ENCODE results near the gene IER3. TPM values are rescaled to one million over a fixed set of nuclear protein-coding genes. Genes with fewer than 3 reads are reported as not detected.

IER3 gene
- total and polyA plus RNA-seq, 7 experiments from 2014 or later = 2.2 to 69.9 (median 14.7) TPM

GRCh38 chr6:30770592-30770991, 26.2 kb upstream of the IER3 start:
- peaks cover 0 to 3% (median 0%) of the 10 kb centered on the region in 5 donors for H3K36me3 Mint-ChIP-seq
- DNase-seq = no peak
- H3K4me3 ChIP-seq (ENCODE audit: low read length) = no peak overlapping the region
- intact Hi-C loops (cut with micrococcal nuclease) = no loop called here
- H3K9me3 Mint-ChIP-seq = peaks cover 0 to 3% (median 0%) of the 10 kb centered on the region in 11 donors
- ChIA-PET POLR2A (interaction anchor here (1.2 to 3.5 kb wide), 3 partner anchors 10 to 45 kb away, joined by 4 to 15 read pairs (median 9); partner anchors contain the start of gene IER3), CTCF (interaction anchor here (0.9 to 1.0 kb wide), 2 partner anchors 26 to 40 kb away, joined by 4 to 8 read pairs; no protein-coding TSS in a partner anchor)
- H3K4me1 Mint-ChIP-seq = peaks cover 34 to 86% (median 70%) of the 10 kb centered on the region in 7 donors
- H3K4me1 ChIP-seq (ENCODE audit: control insufficient read depth in 2 of 2, insufficient read depth in 2 of 2, low read length in 2 of 2) = peaks cover 24 to 37% of the 10 kb centered on the region in 2 donors
- H3K27ac ChIP-seq (ENCODE audit: low read depth, low read length) = no peak overlapping the region
- H3K27ac Mint-ChIP-seq = peak overlapping the region in 3 of 9 donors; percentile 0 to 88 (median 31)
- H3K4me3 Mint-ChIP-seq = peak overlapping the region in 1 of 10 donors; percentile 77
- H3K27me3 Mint-ChIP-seq = no peaks in the 10 kb centered on the region
- no peaks in the 10 kb centered on the region for H3K9me3 ChIP-seq (ENCODE audit: control insufficient read depth in 2 of 3, low read length in 3 of 3)
- H3K27me3 ChIP-seq (ENCODE audit: control insufficient read depth in 2 of 2, insufficient read depth in 2 of 2, low read length in 2 of 2) = no peaks in the 10 kb centered on the region
- no peak for ATAC-seq
- no peaks in the 10 kb centered on the region for H3K36me3 ChIP-seq (ENCODE audit: control insufficient read depth in 2 of 3, insufficient read depth in 3 of 3, low read length in 3 of 3)

- H3K27ac ChIP-seq (ENCODE audit: low read depth, low read length) = no peak overlapping the region
- peaks cover 34 to 89% (median 73%) of the 10 kb centered on the region in 7 donors for H3K4me1 Mint-ChIP-seq
- CTCF ChIA-PET = interaction anchor here (0.9 to 1.8 kb wide), 3 partner anchors 9 to 28 kb away, joined by 3 to 8 read pairs (median 7); partner anchors contain the start of gene FLOT1
- ATAC-seq = no peak
- POLR2A ChIA-PET = interaction anchor here (1.0 to 3.5 kb wide), 8 partner anchors 9 to 45 kb away, joined by 4 to 15 read pairs (median 9); partner anchors contain the start of gene IER3
- H3K4me3 ChIP-seq (ENCODE audit: low read length) = no peak overlapping the region
- intact Hi-C loops (cut with micrococcal nuclease) = loop anchor here (1.0 to 2.0 kb wide), 6 partner anchors 9 to 59 kb away; no protein-coding TSS in a partner anchor
- peak overlapping the region; percentile 55 to 84 (median 80) for H3K4me3 Mint-ChIP-seq
- peaks cover 0 to 3% (median 0%) of the 10 kb centered on the region in 11 donors for H3K9me3 Mint-ChIP-seq
- H3K36me3 Mint-ChIP-seq = peaks cover 0 to 3% (median 0%) of the 10 kb centered on the region in 5 donors
- H3K36me3 ChIP-seq (ENCODE audit: control insufficient read depth in 2 of 3, insufficient read depth in 3 of 3, low read length in 3 of 3) = no peaks in the 10 kb centered on the region
- H3K27me3 ChIP-seq (ENCODE audit: control insufficient read depth in 2 of 2, insufficient read depth in 2 of 2, low read length in 2 of 2) = no peaks in the 10 kb centered on the region
- no peaks in the 10 kb centered on the region for H3K9me3 ChIP-seq (ENCODE audit: control insufficient read depth in 2 of 3, low read length in 3 of 3)
- H3K27me3 Mint-ChIP-seq = no peaks in the 10 kb centered on the region
- peak overlapping the region; percentile 7 to 95 (median 86) for H3K27ac Mint-ChIP-seq
- H3K4me1 ChIP-seq (ENCODE audit: control insufficient read depth in 2 of 2, insufficient read depth in 2 of 2, low read length in 2 of 2) = peaks cover 24 to 37% of the 10 kb centered on the region in 2 donors
- DNase-seq = no peak
These were observed 25.6 kb upstream of the IER3 start for GRCh38 chr6:30769853-30770524.

- intact Hi-C loops (cut with micrococcal nuclease) = loop anchor here (1.0 to 2.0 kb wide), 6 partner anchors 10 to 60 kb away; no protein-coding TSS in a partner anchor
- no peaks in the 10 kb centered on the region for H3K36me3 ChIP-seq (ENCODE audit: control insufficient read depth in 2 of 3, insufficient read depth in 3 of 3, low read length in 3 of 3)
- peak overlapping the region; percentile 15 for H3K4me3 ChIP-seq (ENCODE audit: low read length)
These were observed 24.9 kb upstream of the IER3 start for GRCh38 chr6:30769088-30769852.

GRCh38 chr6:30768634-30769087, 24.3 kb upstream of the IER3 start:
- Mint-ChIP-seq H3K4me3 (peak overlapping the region; percentile 55 to 84 (median 80)), H3K4me1 (peaks cover 44 to 90% (median 78%) of the 10 kb centered on the region in 7 donors), H3K27ac (peak overlapping the region; percentile 36 to 95 (median 86)), H3K9me3 (peaks cover 0 to 3% (median 0%) of the 10 kb centered on the region in 11 donors), H3K27me3 (no peaks in the 10 kb centered on the region), H3K36me3 (peaks cover 0 to 4% (median 0%) of the 10 kb centered on the region in 5 donors)
- ChIA-PET CTCF (interaction anchor here (0.9 to 1.8 kb wide), 4 partner anchors 7 to 39 kb away, joined by 3 to 7 read pairs (median 4); no protein-coding TSS in a partner anchor), POLR2A (interaction anchor here (0.7 to 3.5 kb wide), 8 partner anchors 8 to 32 kb away, joined by 3 to 15 read pairs (median 9); partner anchors contain the start of gene IER3)
- Histone ChIP-seq H3K4me1 (ENCODE audit: control insufficient read depth in 2 of 2, insufficient read depth in 2 of 2, low read length in 2 of 2) (peaks cover 24 to 44% of the 10 kb centered on the region in 2 donors), H3K27me3 (ENCODE audit: control insufficient read depth in 2 of 2, insufficient read depth in 2 of 2, low read length in 2 of 2) (no peaks in the 10 kb centered on the region), H3K36me3 (ENCODE audit: control insufficient read depth in 2 of 3, insufficient read depth in 3 of 3, low read length in 3 of 3) (no peaks in the 10 kb centered on the region), H3K4me3 (ENCODE audit: low read length) (peak overlapping the region; percentile 15), H3K27ac (ENCODE audit: low read depth, low read length) (no peak overlapping the region), H3K9me3 (ENCODE audit: control insufficient read depth in 2 of 3, low read length in 3 of 3) (no peaks in the 10 kb centered on the region)
- ATAC-seq = no peak
- DNase-seq = peak in 1 of 9 donors; percentile 14
- intact Hi-C loops (cut with micrococcal nuclease) = loop anchor here (1.0 to 2.0 kb wide), 6 partner anchors 11 to 60 kb away; no protein-coding TSS in a partner anchor

More at GRCh38 chr6:30769088-30769852, 24.9 kb upstream of the IER3 start:
- Mint-ChIP-seq H3K9me3 (peaks cover 0 to 3% (median 0%) of the 10 kb centered on the region in 11 donors), H3K36me3 (peaks cover 0 to 3% (median 0%) of the 10 kb centered on the region in 5 donors), H3K4me3 (peak overlapping the region; percentile 55 to 84 (median 80)), H3K4me1 (peaks cover 38 to 90% (median 77%) of the 10 kb centered on the region in 7 donors), H3K27ac (peak overlapping the region; percentile 36 to 95 (median 86)), H3K27me3 (no peaks in the 10 kb centered on the region)
- Histone ChIP-seq H3K27me3 (ENCODE audit: control insufficient read depth in 2 of 2, insufficient read depth in 2 of 2, low read length in 2 of 2) (no peaks in the 10 kb centered on the region), H3K4me1 (ENCODE audit: control insufficient read depth in 2 of 2, insufficient read depth in 2 of 2, low read length in 2 of 2) (peaks cover 24 to 38% of the 10 kb centered on the region in 2 donors), H3K9me3 (ENCODE audit: control insufficient read depth in 2 of 3, low read length in 3 of 3) (no peaks in the 10 kb centered on the region), H3K27ac (ENCODE audit: low read depth, low read length) (no peak overlapping the region)
- peak; percentile 81 for ATAC-seq
- ChIA-PET CTCF (interaction anchor here (0.9 to 1.8 kb wide), 5 partner anchors 8 to 40 kb away, joined by 3 to 7 read pairs (median 3); partner anchors contain the start of gene FLOT1), POLR2A (interaction anchor here (0.7 to 3.5 kb wide), 11 partner anchors 8 to 46 kb away, joined by 3 to 15 read pairs (median 5); partner anchors contain the start of gene IER3)
- peak in 8 of 9 donors; percentile 47 to 85 (median 57) for DNase-seq

GRCh38 chr6:30767944-30768301, 23.6 kb upstream of the IER3 start:
- CTCF ChIA-PET = interaction anchor here (0.7 to 1.2 kb wide), 2 partner anchors 28 to 235 kb away, joined by 3 read pairs; no protein-coding TSS in a partner anchor
- peak overlapping the region in 8 of 10 donors; percentile 21 to 81 (median 69) for H3K4me3 Mint-ChIP-seq
- H3K36me3 ChIP-seq (ENCODE audit: control insufficient read depth in 2 of 3, insufficient read depth in 3 of 3, low read length in 3 of 3) = no peaks in the 10 kb centered on the region
- no peaks in the 10 kb centered on the region for H3K27me3 Mint-ChIP-seq
- H3K4me1 Mint-ChIP-seq = peaks cover 49 to 90% (median 80%) of the 10 kb centered on the region in 7 donors
- DNase-seq (no peak), ATAC-seq (no peak)
- H3K4me1 ChIP-seq (ENCODE audit: control insufficient read depth in 2 of 2, insufficient read depth in 2 of 2, low read length in 2 of 2) = peaks cover 24 to 50% of the 10 kb centered on the region in 2 donors
- intact Hi-C loops (cut with micrococcal nuclease) = loop anchor here (2.0 kb wide), 3 partner anchors 15 to 61 kb away; no protein-coding TSS in a partner anchor
- H3K27me3 ChIP-seq (ENCODE audit: control insufficient read depth in 2 of 2, insufficient read depth in 2 of 2, low read length in 2 of 2) = no peaks in the 10 kb centered on the region
- H3K9me3 ChIP-seq (ENCODE audit: control insufficient read depth in 2 of 3, low read length in 3 of 3) = no peaks in the 10 kb centered on the region
- H3K9me3 Mint-ChIP-seq = peaks cover 0 to 3% (median 0%) of the 10 kb centered on the region in 11 donors
- POLR2A ChIA-PET = interaction anchor here (2.3 to 3.5 kb wide), 3 partner anchors 7 to 26 kb away, joined by 9 to 15 read pairs (median 11); partner anchors contain the start of gene IER3
- H3K36me3 Mint-ChIP-seq = peaks cover 0 to 4% (median 0%) of the 10 kb centered on the region in 5 donors
- no peak overlapping the region for H3K4me3 ChIP-seq (ENCODE audit: low read length)
- peak overlapping the region in 4 of 9 donors; percentile 38 to 88 (median 76) for H3K27ac Mint-ChIP-seq
- H3K27ac ChIP-seq (ENCODE audit: low read depth, low read length) = no peak overlapping the region
